GM12874 (cell line): ENCODE measurements around the gene ANXA5.

Experiments used
- TF ChIP-seq, protein P1 (sequence below): IDR thresholded peaks from 2 replicates; pipeline ENCODE4 v1.5.1; 2011; ENCODE audit warnings: low read depth, mild to moderate bottlenecking, control low read depth, low read length, moderate library complexity; ENCODE audit not compliant: insufficient read depth

ANXA5 gene

DNA sequence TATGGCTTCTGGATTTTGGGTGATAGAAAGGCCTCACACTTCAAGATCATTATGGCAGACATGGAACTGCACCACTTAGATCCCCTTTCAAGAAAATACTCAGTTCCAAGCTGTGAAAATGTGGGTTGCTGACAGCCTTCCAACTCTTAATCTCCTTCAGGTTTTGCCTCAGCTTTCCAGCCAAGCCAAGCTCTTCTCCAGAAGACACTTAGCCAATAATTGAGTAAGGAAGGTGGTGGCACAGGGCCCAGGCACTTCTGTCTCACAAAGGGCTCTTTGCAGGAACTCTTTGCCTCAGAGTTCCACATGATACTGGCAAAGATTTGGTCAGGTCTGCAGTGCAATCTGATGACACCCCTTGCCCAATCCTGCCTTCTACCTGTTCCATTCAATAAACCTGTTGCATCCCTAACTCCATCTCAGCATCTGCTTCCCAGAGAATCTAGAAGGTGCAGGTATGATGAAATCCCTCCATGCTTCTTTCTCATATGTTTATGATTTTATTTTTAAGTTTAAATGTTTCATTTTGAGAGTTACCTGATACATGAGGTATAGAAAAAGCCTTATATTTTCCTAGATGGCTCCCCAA is 30.6 kb downstream of the ANXA5 start:
- TF ChIP-seq, protein P1, sequence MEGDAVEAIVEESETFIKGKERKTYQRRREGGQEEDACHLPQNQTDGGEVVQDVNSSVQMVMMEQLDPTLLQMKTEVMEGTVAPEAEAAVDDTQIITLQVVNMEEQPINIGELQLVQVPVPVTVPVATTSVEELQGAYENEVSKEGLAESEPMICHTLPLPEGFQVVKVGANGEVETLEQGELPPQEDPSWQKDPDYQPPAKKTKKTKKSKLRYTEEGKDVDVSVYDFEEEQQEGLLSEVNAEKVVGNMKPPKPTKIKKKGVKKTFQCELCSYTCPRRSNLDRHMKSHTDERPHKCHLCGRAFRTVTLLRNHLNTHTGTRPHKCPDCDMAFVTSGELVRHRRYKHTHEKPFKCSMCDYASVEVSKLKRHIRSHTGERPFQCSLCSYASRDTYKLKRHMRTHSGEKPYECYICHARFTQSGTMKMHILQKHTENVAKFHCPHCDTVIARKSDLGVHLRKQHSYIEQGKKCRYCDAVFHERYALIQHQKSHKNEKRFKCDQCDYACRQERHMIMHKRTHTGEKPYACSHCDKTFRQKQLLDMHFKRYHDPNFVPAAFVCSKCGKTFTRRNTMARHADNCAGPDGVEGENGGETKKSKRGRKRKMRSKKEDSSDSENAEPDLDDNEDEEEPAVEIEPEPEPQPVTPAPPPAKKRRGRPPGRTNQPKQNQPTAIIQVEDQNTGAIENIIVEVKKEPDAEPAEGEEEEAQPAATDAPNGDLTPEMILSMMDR, result no peak

DNA sequence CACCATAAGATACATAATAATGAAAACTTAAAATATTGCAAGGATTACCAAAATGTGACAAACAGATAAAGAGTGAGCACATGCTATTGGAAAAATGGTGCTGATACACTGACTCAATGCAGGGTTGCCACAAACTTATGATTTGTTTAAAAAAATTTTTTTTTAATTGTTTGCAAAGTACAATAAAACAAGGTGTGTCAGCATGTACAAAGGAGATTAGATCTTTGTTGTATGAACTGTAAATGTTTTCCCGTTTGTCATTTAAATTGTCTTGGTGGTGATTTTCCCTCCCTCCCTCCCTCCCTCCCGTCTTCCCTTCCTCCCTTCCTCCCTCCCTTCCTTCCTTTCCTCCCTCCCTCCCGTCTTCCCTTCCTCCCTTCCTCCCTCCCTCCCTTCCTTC is 31.4 kb downstream of the ANXA5 start:
- TF ChIP-seq, protein P1, result no peak

DNA sequence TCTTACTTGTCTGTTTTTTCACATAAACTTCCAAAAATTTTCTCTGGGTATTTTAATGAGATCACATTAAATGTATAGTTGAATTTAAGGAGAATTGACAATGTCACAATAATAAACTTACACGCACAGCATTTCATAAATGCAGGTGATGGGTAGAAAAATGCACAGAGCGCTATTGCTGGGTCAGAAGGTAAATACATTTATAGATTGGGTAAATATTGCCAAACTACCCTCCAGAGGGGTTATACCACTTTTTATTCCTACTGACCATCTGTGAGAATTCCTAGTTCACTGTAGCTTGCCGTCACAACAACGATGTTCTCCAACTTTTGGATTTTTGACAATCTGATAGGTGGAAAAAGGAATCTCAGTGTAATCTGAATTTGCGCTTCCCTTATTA is 34.6 kb downstream of the ANXA5 start:
- TF ChIP-seq, protein P1, result no peak

DNA sequence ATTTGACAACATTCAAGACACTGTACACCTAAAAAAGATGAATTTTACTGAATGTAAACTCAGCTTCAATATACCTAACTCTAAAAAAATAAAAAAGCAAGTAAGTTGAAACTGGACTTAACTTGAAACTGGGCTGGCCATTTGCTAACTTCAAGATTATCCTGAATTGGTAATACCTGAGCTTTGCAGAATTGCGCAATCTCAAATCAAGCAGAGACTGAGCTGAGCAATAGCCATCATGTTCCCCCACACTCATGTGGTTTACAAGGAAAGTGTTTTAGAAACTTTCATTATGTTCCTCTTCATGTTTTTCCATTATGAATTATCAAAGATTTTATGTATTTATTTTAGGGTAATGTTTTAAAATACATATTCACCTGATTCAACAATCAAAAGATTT is 38.7 kb downstream of the ANXA5 start:
- TF ChIP-seq, protein P1, result no peak

DNA sequence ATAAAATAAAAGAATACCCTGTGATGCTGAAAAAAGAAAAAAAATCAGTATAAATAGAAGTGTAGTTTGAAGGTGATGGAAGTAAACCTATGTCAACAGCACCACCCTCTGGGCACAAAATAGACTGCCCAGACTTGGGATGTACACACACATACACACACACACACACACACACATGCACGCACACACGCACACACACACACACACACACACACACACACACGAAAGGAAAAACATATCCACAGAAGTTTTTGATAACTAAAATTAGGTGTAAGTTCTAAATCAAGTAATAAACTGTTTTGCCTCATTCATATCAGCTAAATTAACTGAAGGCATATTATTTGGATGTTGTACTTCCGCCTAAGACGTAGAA is 40.5 kb downstream of the ANXA5 start:
- TF ChIP-seq, protein P1, result peak; percentile 47; the same call in 1 of the 2 replicates

DNA sequence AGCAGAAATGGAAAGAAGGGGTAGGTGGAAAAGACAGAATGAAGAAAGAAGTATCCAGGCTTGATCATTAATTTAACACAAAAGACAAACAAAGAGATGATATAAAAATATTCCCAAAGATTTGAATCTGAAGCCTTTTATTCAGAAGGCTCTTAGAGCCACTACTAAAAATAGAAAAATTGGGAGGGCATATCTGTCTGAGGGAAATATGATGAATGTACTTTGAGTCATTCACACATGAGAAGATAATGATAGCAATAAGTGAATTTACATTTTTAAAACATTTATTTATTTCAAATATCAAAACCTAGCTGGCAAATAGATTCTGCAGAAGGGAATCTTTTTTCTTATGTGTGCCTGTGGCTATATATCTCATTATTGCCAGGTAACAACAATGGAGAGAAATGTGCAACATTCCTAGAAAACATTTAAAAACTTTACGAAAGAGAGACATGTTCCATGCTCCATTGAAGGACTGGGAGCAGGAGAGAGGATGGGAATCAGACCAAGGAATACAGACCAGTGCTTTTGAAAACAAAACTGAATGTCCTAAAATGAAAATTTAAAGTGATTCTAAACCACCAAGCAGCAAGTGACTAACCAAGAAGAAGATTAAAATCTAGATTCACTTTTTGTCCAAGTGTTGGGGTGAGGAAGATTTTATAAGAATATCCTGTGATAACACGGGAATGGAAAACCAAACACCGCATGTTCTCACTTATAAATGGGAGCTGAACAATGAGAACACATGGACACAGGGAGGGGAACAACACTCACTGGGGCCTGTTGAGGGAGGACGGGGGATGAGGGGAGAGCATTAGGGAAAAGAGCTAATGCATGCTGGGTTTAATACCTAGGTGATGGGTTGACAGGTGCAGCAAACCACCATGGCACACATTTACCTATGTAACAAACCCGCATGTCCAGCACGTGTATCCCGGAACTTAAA is 41.2 kb downstream of the ANXA5 start:
- TF ChIP-seq, protein P1, result no peak

DNA sequence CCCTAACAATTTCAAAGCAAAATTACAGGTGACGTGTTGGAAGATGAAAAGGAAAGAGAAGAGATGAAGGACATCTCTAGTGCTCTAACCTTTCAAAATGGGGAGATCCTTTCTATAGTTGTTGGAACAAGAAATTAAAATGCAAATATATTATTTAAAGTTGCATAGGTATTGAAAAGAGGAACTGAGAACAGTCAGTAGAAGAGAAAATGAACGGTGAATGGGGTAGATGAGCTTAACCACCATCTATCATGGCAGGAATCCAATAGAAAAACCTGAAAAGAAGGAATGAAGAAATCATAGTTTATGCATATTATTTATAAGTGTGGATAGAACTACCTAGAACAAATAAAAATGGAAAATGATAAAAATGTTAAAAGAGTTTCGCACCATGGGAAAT is 42.0 kb downstream of the ANXA5 start:
- TF ChIP-seq, protein P1, result no peak
